Thymus (tissue), 11 donors: Measurements from ENCODE around the gene SOX21. TPM values are rescaled to one million over a fixed set of nuclear protein-coding genes. Genes with fewer than 3 reads are reported as not detected.
"Not testable (repeated sequence)": the region's sequence is repeated elsewhere in the genome, so short reads cannot be mapped to it uniquely, and the experiment has no call there.

Source experiments
- DNase-seq, 9 donors: peaks; one replicate each; pipeline ENCODE4 v3.0.0-alpha.2; 2013; ENCODE audit warnings: low spot score in 9 of 9, low read depth in 6 of 9, missing footprints in 1 of 9
- H3K27ac ChIP-seq, 2 donors: one replicate each; pipeline ENCODE4 v1.5.1; 2013; ENCODE audit warnings: control low read depth in 1 of 2, low read depth in 1 of 2, low read length in 1 of 2, mild to moderate bottlenecking in 1 of 2, moderate library complexity in 1 of 2
- H3K27me3 ChIP-seq, 2 donors: one replicate each; pipeline ENCODE4 v1.5.1; 2013; ENCODE audit warnings: low read length in 1 of 2; ENCODE audit not compliant: control insufficient read depth in 2 of 2, insufficient read depth in 1 of 2
- H3K36me3 ChIP-seq, 2 donors: one replicate each; pipeline ENCODE4 v1.5.1; 2013; ENCODE audit warnings: low read length in 1 of 2, mild to moderate bottlenecking in 1 of 2, moderate library complexity in 1 of 2; ENCODE audit not compliant: control insufficient read depth in 2 of 2, insufficient read depth in 2 of 2
- H3K4me1 ChIP-seq, 2 donors: one replicate each; pipeline ENCODE4 v1.5.1; 2013; ENCODE audit warnings: low read length in 2 of 2; ENCODE audit not compliant: control insufficient read depth in 2 of 2, insufficient read depth in 2 of 2
- H3K4me3 ChIP-seq, 2 donors: one replicate each; pipeline ENCODE4 v1.5.1; 2013; ENCODE audit warnings: low read length in 2 of 2, control low read depth in 1 of 2, mild to moderate bottlenecking in 1 of 2
- H3K9me3 ChIP-seq, 2 donors: one replicate each; pipeline ENCODE4 v1.5.1; 2013; ENCODE audit warnings: low read length in 1 of 2, mild to moderate bottlenecking in 1 of 2; ENCODE audit not compliant: control insufficient read depth in 2 of 2, insufficient read depth in 1 of 2
- WGBS: extraction: QIAGEN DNeasy Blood & Tissue Kit; methylation state at CpG from one replicate; pipeline ENCODE4 v1.1.7; 2013; 5-methylcytosine and 5-hydroxymethylcytosine counted together
- polyA plus RNA-seq: library from polyadenylated mRNA; stranded (reverse); fragments of 200-250 nt; gene quantifications from one replicate; pipeline ENCODE4 v1.2.3, GENCODE V29; 2013
- total RNA-seq: library from RNA; stranded (reverse); fragments of 120-200 nt; gene quantifications from one replicate; pipeline ENCODE4 v1.2.4, GENCODE V29; 2013
- donor health status: healthy.

The SOX21 gene
- total and polyA plus RNA-seq, 2 donors = 0.05 to 0.25 TPM

- Histone ChIP-seq H3K4me3 (no peak overlapping the region), H3K27me3 (no peaks in the 10 kb centered on the region), H3K4me1 (no peaks in the 10 kb centered on the region), H3K36me3 (no peaks in the 10 kb centered on the region), H3K9me3 (no peaks in the 10 kb centered on the region), H3K27ac (no peak overlapping the region)
- DNase-seq = no peak
- WGBS = 90% methylated on average over 1 of the region's 1 CpG
These were observed 14.1 kb upstream of the SOX21 start for GRCh38 chr13:94726425-94726824.

GRCh38 chr13:94722609-94723345, 10.4 kb upstream of the SOX21 start:
- Histone ChIP-seq H3K27ac (no peak overlapping the region), H3K27me3 (peaks cover 0 to 3% of the 10 kb centered on the region in 2 donors)
- WGBS = 86% methylated on average over 9 of the region's 9 CpGs

GRCh38 chr13:94718697-94719096, 6.4 kb upstream of the SOX21 start:
- WGBS = 91% methylated on average over 1 of the region's 1 CpG
- not testable (repeated sequence) for H3K4me3 ChIP-seq, H3K27ac ChIP-seq, DNase-seq, H3K4me1 ChIP-seq, H3K9me3 ChIP-seq, H3K36me3 ChIP-seq
- H3K27me3 ChIP-seq = peaks cover 18 to 42% of the 10 kb centered on the region in 2 donors

More at GRCh38 chr13:94722609-94723345, 10.4 kb upstream of the SOX21 start:
- Histone ChIP-seq H3K9me3 (no peaks in the 10 kb centered on the region), H3K36me3 (no peaks in the 10 kb centered on the region), H3K4me1 (no peaks in the 10 kb centered on the region), H3K4me3 (no peak overlapping the region)
- no peak for DNase-seq

GRCh38 chr13:94717916-94718315, 5.6 kb upstream of the SOX21 start:
- Histone ChIP-seq H3K36me3 (no peaks in the 10 kb centered on the region), H3K27me3 (peaks cover 25 to 50% of the 10 kb centered on the region in 2 donors), H3K9me3 (no peaks in the 10 kb centered on the region), H3K27ac (no peak overlapping the region), H3K4me3 (no peak overlapping the region), H3K4me1 (no peaks in the 10 kb centered on the region)
- 97% methylated on average over 4 of the region's 4 CpGs for WGBS
- DNase-seq = no peak

GRCh38 chr13:94716016-94716415, 3.7 kb upstream of the SOX21 start:
- H3K9me3 ChIP-seq = peaks cover 0 to 5% of the 10 kb centered on the region in 2 donors
- H3K4me1 ChIP-seq = peaks cover 3 to 9% of the 10 kb centered on the region in 2 donors
- H3K27me3 ChIP-seq = peaks cover 44 to 66% of the 10 kb centered on the region in 2 donors
- DNase-seq = no peak
- H3K27ac ChIP-seq = no peak overlapping the region
- no peaks in the 10 kb centered on the region for H3K36me3 ChIP-seq
- 11% methylated on average over 5 of the region's 5 CpGs for WGBS
- H3K4me3 ChIP-seq = no peak overlapping the region

- 11% methylated on average over 22 of the region's 22 CpGs for WGBS
- no peak overlapping the region for H3K27ac ChIP-seq
- no peak for DNase-seq
- no peaks in the 10 kb centered on the region for H3K36me3 ChIP-seq
- no peak overlapping the region for H3K4me3 ChIP-seq
- H3K9me3 ChIP-seq = peaks cover 0 to 5% of the 10 kb centered on the region in 2 donors
- H3K27me3 ChIP-seq = peaks cover 59 to 90% of the 10 kb centered on the region in 2 donors
- H3K4me1 ChIP-seq = peaks cover 5 to 15% of the 10 kb centered on the region in 2 donors
These were observed 1.3 kb upstream of the SOX21 start for GRCh38 chr13:94713561-94714182.

- DNase-seq = no peak
- WGBS = 2% methylated on average over 79 of the region's 79 CpGs
- H3K9me3 ChIP-seq = peaks cover 0 to 5% of the 10 kb centered on the region in 2 donors
- H3K4me3 ChIP-seq = no peak overlapping the region
- H3K36me3 ChIP-seq = no peaks in the 10 kb centered on the region
- H3K4me1 ChIP-seq = peaks cover 5 to 15% of the 10 kb centered on the region in 2 donors
- peaks cover 65 to 96% of the 10 kb centered on the region in 2 donors for H3K27me3 ChIP-seq
- no peak overlapping the region for H3K27ac ChIP-seq
These were observed 641 bp upstream of the SOX21 start for GRCh38 chr13:94712812-94713560.

- Histone ChIP-seq H3K36me3 (no peaks in the 10 kb centered on the region), H3K27ac (no peak overlapping the region), H3K4me3 (peak overlapping the region in 1 of 2 donors; percentile 42), H3K4me1 (peaks cover 5 to 18% of the 10 kb centered on the region in 2 donors), H3K27me3 (peaks cover 76 to 97% of the 10 kb centered on the region in 2 donors), H3K9me3 (peaks cover 0 to 5% of the 10 kb centered on the region in 2 donors)
- DNase-seq = peak in 1 of 9 donors; percentile 35
- WGBS = 3% methylated on average over 97 of the region's 97 CpGs
These were observed 621 bp downstream of the SOX21 start for GRCh38 chr13:94711561-94712286.
